Liver (tissue), 9 donors: ENCODE measurements around the gene ARL6. TPM values are rescaled to one million over a fixed set of nuclear protein-coding genes. Genes with fewer than 3 reads are reported as not detected.

Source experiments
- DNase-seq: peaks from one replicate; pipeline ENCODE4 v3.0.0-alpha.2; 2017; ENCODE audit warnings: low spot score
- H3K27ac ChIP-seq, 2 donors: one replicate each; pipeline ENCODE4 v1.7.0; 2013; ENCODE audit warnings: inconsistent platforms in 2 of 2, low read length in 2 of 2, control low read depth in 1 of 2, low read depth in 1 of 2, mild to moderate bottlenecking in 1 of 2
- H3K27me3 ChIP-seq, 4 donors: one replicate each; pipeline versions ENCODE4 v1.6.1 to v1.7.0; 2013; ENCODE audit warnings: low read length in 3 of 4, inconsistent platforms in 1 of 4, mild to moderate bottlenecking in 1 of 4, moderate library complexity in 1 of 4; ENCODE audit not compliant: control insufficient read depth in 4 of 4, insufficient read depth in 4 of 4
- H3K36me3 ChIP-seq, 4 donors: one replicate each; pipeline versions ENCODE4 v1.6.1 to v1.7.0; 2013; ENCODE audit warnings: low read length in 3 of 4, mild to moderate bottlenecking in 3 of 4, low read depth in 1 of 4, moderate library complexity in 1 of 4; ENCODE audit not compliant: control insufficient read depth in 4 of 4, insufficient read depth in 3 of 4
- H3K4me1 ChIP-seq, 4 donors: one replicate each; pipeline versions ENCODE4 v1.6.1 to v1.7.0; 2013; ENCODE audit warnings: low read length in 3 of 4, mild to moderate bottlenecking in 3 of 4, moderate library complexity in 1 of 4; ENCODE audit not compliant: control insufficient read depth in 4 of 4, insufficient read depth in 4 of 4
- H3K4me3 ChIP-seq, 3 donors: one replicate each; pipeline versions ENCODE4 v1.6.1 to v1.7.0; 2013; ENCODE audit warnings: low read length in 3 of 3, control low read depth in 1 of 3, low read depth in 1 of 3, mild to moderate bottlenecking in 1 of 3
- H3K9ac ChIP-seq, 2 donors: one replicate each; pipeline ENCODE4 v1.7.0; 2013; ENCODE audit warnings: low read length in 2 of 2, mild to moderate bottlenecking in 2 of 2, moderate library complexity in 2 of 2, control low read depth in 1 of 2, low read depth in 1 of 2
- H3K9me3 ChIP-seq, 4 donors: one replicate each; pipeline versions ENCODE4 v1.6.1 to v1.7.0; 2013; ENCODE audit warnings: low read length in 3 of 4; ENCODE audit not compliant: control insufficient read depth in 4 of 4
- EGR1 ChIP-seq, 2 donors: IDR thresholded peaks; 2 replicates each; pipeline ENCODE4 v1.6.1; 2016 to 2018; ENCODE audit warnings: antibody characterized with exemption in 2 of 2, low read depth in 2 of 2
- FOXA1 ChIP-seq: IDR thresholded peaks from 2 replicates; pipeline ENCODE4 v1.6.1; 2016; ENCODE audit warnings: antibody characterized with exemption
- FOXA2 ChIP-seq: IDR thresholded peaks from 2 replicates; pipeline ENCODE4 v1.6.1; 2016; ENCODE audit warnings: antibody characterized with exemption
- GABPA ChIP-seq, 2 donors: IDR thresholded peaks in 1 of 2; conservative IDR thresholded peaks in 1 of 2; 2 replicates each; pipeline ENCODE4 v1.6.1; 2016; ENCODE audit warnings: antibody characterized with exemption in 2 of 2, mild to moderate bottlenecking in 1 of 2, moderate library complexity in 1 of 2
- HNF4A ChIP-seq, 2 donors: conservative IDR thresholded peaks; 2 replicates each; pipeline ENCODE4 v1.6.1; 2016; ENCODE audit warnings: antibody characterized with exemption in 2 of 2, mild to moderate bottlenecking in 2 of 2
- HNF4G ChIP-seq: IDR thresholded peaks from 2 replicates; pipeline ENCODE4 v1.6.1; 2016; ENCODE audit warnings: antibody characterized with exemption
- JUND ChIP-seq, 2 donors: IDR thresholded peaks; 2 replicates each; pipeline ENCODE4 v1.6.1; 2016; ENCODE audit warnings: antibody characterized with exemption in 2 of 2
- NR2F2 ChIP-seq: IDR thresholded peaks from 2 replicates; pipeline ENCODE4 v1.6.1; 2016; ENCODE audit warnings: antibody characterized with exemption
- RAD21 ChIP-seq, 2 donors: IDR thresholded peaks; 2 replicates each; pipeline ENCODE4 v1.6.1; 2016; ENCODE audit warnings: antibody characterized with exemption in 2 of 2, mild to moderate bottlenecking in 2 of 2
- RXRA ChIP-seq, 2 donors: IDR thresholded peaks; 2 replicates each; pipeline ENCODE4 v1.6.1; 2017 to 2018; ENCODE audit warnings: antibody characterized with exemption in 2 of 2, mild to moderate bottlenecking in 1 of 2
- SP1 ChIP-seq: IDR thresholded peaks from 2 replicates; pipeline ENCODE4 v1.6.1; 2018; ENCODE audit warnings: antibody characterized with exemption, mild to moderate bottlenecking
- TAF1 ChIP-seq: conservative IDR thresholded peaks from 2 replicates; pipeline ENCODE4 v1.6.1; 2016; ENCODE audit warnings: antibody characterized with exemption, mild to moderate bottlenecking
- YY1 ChIP-seq: IDR thresholded peaks from 2 replicates; pipeline ENCODE4 v1.6.1; 2016; ENCODE audit warnings: antibody characterized with exemption, mild to moderate bottlenecking
- WGBS: extraction: QIAGEN DNeasy Blood & Tissue Kit; methylation state at CpG from one replicate; pipeline ENCODE4 v1.1.7; 2013; 5-methylcytosine and 5-hydroxymethylcytosine counted together
- polyA plus RNA-seq, 2 donors: library from polyadenylated mRNA; stranded (reverse) in 1 of 2; unstranded in 1 of 2; fragments of 200-250 nt in 1 of 2; fragments of >200 nt in 1 of 2; fragmentation: Nextera tagmentation in 1 of 2; extraction: Ambion mirVana in 1 of 2; gene quantifications; one replicate each; pipeline versions ENCODE4 v1.2.1 to v1.2.3, GENCODE V29; 2013 to 2015
- total RNA-seq, 2 donors: library from RNA; depleted of rRNA; stranded (reverse); fragments of >200 nt; gene quantifications; one replicate each; pipeline ENCODE4 v1.2.3, GENCODE V29; 2014
- TF ChIP-seq, protein P1 (sequence below): IDR thresholded peaks from 2 replicates; pipeline ENCODE4 v1.6.1; 2016; ENCODE audit warnings: antibody characterized with exemption
- TF ChIP-seq, protein P2 (sequence below): IDR thresholded peaks from 2 replicates; pipeline ENCODE4 v1.6.1; 2016; ENCODE audit warnings: antibody characterized with exemption, mild to moderate bottlenecking
- TF ChIP-seq, protein P3 (sequence below): fragments of 150-350 bp; IDR thresholded peaks from 2 replicates; pipeline ENCODE4 v1.5.1; 2017; ENCODE audit warnings: improper control_type of control experiment, low read depth, low read length; ENCODE audit not compliant: missing input control
- TF ChIP-seq, protein P4 (sequence below): IDR thresholded peaks from 2 replicates; pipeline ENCODE4 v1.6.1; 2016; ENCODE audit warnings: antibody characterized with exemption
- TF ChIP-seq, protein P5 (sequence below): IDR thresholded peaks from 2 replicates; pipeline ENCODE4 v1.6.1; 2016; ENCODE audit warnings: antibody characterized with exemption
- donor health status: healthy.
- donor health status: healthy.
- donor health status: healthy.
- donor health status: healthy.
- donor health status: healthy.

The ARL6 gene
- total and polyA plus RNA-seq, 4 donors = 1.1 to 3.4 (median 1.4) TPM

DNA sequence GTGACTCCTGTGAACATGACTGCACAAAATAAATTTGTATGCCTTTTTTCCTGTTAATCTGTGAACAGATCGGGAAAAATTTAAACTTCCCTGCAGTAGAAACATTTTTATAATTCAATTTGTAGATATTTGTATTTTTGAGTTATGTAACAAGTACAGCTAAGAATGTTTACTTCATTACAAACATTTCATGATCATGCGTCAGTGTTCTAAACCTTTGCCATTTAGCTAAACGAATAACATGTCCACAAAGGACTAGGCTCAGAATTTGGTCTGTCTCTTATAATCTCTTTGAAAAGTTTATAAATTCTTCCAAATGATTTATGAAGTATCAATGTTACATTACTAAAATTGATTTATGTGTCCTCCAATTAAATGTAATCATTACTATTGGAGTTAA is 39.9 kb downstream of the ARL6 start:
- Histone ChIP-seq H3K27ac (no peak overlapping the region), H3K27me3 (no peaks in the 10 kb centered on the region), H3K36me3 (peaks cover 0 to 2% (median 0%) of the 10 kb centered on the region in 4 donors), H3K9me3 (no peaks in the 10 kb centered on the region), H3K9ac (no peak overlapping the region), H3K4me3 (no peak overlapping the region), H3K4me1 (no peaks in the 10 kb centered on the region)
- no peak for DNase-seq
- WGBS = 88% methylated on average over 3 of the region's 3 CpGs
- no peak for TF ChIP-seq SP1
- TF ChIP-seq JUND (IDR thresholded peaks at IDR 0.05) = no peak
- TF ChIP-seq FOXA2 = no peak
- TF ChIP-seq NR2F2 = no peak
- TF ChIP-seq, protein P1, sequence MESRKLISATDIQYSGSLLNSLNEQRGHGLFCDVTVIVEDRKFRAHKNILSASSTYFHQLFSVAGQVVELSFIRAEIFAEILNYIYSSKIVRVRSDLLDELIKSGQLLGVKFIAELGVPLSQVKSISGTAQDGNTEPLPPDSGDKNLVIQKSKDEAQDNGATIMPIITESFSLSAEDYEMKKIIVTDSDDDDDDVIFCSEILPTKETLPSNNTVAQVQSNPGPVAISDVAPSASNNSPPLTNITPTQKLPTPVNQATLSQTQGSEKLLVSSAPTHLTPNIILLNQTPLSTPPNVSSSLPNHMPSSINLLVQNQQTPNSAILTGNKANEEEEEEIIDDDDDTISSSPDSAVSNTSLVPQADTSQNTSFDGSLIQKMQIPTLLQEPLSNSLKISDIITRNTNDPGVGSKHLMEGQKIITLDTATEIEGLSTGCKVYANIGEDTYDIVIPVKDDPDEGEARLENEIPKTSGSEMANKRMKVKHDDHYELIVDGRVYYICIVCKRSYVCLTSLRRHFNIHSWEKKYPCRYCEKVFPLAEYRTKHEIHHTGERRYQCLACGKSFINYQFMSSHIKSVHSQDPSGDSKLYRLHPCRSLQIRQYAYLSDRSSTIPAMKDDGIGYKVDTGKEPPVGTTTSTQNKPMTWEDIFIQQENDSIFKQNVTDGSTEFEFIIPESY = no peak
- TF ChIP-seq FOXA1 = no peak
- no peak for TF ChIP-seq HNF4A (conservative IDR thresholded peaks at IDR 0.05)
- TF ChIP-seq, protein P2, sequence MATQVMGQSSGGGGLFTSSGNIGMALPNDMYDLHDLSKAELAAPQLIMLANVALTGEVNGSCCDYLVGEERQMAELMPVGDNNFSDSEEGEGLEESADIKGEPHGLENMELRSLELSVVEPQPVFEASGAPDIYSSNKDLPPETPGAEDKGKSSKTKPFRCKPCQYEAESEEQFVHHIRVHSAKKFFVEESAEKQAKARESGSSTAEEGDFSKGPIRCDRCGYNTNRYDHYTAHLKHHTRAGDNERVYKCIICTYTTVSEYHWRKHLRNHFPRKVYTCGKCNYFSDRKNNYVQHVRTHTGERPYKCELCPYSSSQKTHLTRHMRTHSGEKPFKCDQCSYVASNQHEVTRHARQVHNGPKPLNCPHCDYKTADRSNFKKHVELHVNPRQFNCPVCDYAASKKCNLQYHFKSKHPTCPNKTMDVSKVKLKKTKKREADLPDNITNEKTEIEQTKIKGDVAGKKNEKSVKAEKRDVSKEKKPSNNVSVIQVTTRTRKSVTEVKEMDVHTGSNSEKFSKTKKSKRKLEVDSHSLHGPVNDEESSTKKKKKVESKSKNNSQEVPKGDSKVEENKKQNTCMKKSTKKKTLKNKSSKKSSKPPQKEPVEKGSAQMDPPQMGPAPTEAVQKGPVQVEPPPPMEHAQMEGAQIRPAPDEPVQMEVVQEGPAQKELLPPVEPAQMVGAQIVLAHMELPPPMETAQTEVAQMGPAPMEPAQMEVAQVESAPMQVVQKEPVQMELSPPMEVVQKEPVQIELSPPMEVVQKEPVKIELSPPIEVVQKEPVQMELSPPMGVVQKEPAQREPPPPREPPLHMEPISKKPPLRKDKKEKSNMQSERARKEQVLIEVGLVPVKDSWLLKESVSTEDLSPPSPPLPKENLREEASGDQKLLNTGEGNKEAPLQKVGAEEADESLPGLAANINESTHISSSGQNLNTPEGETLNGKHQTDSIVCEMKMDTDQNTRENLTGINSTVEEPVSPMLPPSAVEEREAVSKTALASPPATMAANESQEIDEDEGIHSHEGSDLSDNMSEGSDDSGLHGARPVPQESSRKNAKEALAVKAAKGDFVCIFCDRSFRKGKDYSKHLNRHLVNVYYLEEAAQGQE = no peak
- TF ChIP-seq, protein P3, sequence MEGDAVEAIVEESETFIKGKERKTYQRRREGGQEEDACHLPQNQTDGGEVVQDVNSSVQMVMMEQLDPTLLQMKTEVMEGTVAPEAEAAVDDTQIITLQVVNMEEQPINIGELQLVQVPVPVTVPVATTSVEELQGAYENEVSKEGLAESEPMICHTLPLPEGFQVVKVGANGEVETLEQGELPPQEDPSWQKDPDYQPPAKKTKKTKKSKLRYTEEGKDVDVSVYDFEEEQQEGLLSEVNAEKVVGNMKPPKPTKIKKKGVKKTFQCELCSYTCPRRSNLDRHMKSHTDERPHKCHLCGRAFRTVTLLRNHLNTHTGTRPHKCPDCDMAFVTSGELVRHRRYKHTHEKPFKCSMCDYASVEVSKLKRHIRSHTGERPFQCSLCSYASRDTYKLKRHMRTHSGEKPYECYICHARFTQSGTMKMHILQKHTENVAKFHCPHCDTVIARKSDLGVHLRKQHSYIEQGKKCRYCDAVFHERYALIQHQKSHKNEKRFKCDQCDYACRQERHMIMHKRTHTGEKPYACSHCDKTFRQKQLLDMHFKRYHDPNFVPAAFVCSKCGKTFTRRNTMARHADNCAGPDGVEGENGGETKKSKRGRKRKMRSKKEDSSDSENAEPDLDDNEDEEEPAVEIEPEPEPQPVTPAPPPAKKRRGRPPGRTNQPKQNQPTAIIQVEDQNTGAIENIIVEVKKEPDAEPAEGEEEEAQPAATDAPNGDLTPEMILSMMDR = no peak
- no peak for TF ChIP-seq YY1
- TF ChIP-seq TAF1 = no peak
- TF ChIP-seq RXRA (IDR thresholded peaks at IDR 0.05) = no peak
- TF ChIP-seq RAD21 (IDR thresholded peaks at IDR 0.05) = no peak
- no peak for TF ChIP-seq HNF4G
- TF ChIP-seq EGR1 (IDR thresholded peaks at IDR 0.05; ENCODE audit: low read depth in 2 of 2) = no peak
- TF ChIP-seq, protein P4, sequence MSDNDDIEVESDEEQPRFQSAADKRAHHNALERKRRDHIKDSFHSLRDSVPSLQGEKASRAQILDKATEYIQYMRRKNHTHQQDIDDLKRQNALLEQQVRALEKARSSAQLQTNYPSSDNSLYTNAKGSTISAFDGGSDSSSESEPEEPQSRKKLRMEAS = no peak
- TF ChIP-seq, protein P5, sequence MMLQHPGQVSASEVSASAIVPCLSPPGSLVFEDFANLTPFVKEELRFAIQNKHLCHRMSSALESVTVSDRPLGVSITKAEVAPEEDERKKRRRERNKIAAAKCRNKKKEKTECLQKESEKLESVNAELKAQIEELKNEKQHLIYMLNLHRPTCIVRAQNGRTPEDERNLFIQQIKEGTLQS = no peak
- no peak for TF ChIP-seq GABPA (IDR thresholded peaks at IDR 0.05 in 1 of 2, conservative IDR thresholded peaks at IDR 0.05 in 1 of 2)
